Measurements from ENCODE around the gene SOAT2. TPM values are rescaled to one million over a fixed set of nuclear protein-coding genes. Genes with fewer than 3 reads are reported as not detected.

Gene SOAT2
- total RNA-seq, 6 experiments from 2014 or later = 0.62 to 3.4 (median 0.99) TPM

DNA sequence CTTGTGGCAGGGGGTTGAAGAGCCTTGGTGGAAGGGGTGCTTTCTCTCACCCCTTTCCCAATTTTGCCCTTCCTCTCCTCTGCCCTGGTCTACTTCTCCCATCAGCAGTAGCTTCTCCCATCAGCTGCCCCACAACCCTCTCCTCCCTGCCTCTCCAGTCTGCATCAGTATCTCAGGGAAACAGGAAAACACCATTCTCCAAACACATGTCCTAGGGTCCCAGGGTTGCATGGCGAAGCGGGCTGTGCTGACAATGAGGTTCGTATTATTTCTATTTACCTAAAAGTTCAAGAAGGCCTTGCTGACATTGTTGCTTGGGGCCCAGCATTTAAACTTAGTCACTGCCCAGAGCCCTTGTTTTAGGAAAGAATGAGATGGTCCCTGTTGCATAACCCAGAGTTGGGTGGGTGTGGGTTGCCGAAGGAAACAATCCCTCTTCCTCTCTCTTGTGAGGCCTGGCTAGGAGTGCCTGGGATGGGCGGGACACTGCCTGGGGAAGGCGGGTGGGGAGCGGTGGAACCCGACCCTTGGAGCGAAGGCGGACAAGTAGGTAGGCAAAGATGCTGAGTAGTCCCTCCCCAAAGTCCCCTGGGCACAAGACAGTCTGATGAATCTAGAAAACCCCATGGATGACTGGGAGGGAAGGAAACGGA, 7.1 kb upstream of the SOAT2 start:
- no peaks in the 10 kb centered on the region for H3K27me3 ChIP-seq
- H3K4me3 ChIP-seq = no peak overlapping the region
- WGBS (ENCODE audit: insufficient coverage, low coverage, low lambda C conversion rate, missing lambda C conversion rate) = 68% methylated on average over 10 of the region's 11 CpGs
- no peak for ATAC-seq
- peak overlapping the region in 1 of 3 donors; percentile 44 for H3K27ac ChIP-seq
- DNase-seq = no peak
- H3K9me3 ChIP-seq = no peaks in the 10 kb centered on the region
- H3K36me3 ChIP-seq = no peaks in the 10 kb centered on the region
- TF ChIP-seq, protein P1, sequence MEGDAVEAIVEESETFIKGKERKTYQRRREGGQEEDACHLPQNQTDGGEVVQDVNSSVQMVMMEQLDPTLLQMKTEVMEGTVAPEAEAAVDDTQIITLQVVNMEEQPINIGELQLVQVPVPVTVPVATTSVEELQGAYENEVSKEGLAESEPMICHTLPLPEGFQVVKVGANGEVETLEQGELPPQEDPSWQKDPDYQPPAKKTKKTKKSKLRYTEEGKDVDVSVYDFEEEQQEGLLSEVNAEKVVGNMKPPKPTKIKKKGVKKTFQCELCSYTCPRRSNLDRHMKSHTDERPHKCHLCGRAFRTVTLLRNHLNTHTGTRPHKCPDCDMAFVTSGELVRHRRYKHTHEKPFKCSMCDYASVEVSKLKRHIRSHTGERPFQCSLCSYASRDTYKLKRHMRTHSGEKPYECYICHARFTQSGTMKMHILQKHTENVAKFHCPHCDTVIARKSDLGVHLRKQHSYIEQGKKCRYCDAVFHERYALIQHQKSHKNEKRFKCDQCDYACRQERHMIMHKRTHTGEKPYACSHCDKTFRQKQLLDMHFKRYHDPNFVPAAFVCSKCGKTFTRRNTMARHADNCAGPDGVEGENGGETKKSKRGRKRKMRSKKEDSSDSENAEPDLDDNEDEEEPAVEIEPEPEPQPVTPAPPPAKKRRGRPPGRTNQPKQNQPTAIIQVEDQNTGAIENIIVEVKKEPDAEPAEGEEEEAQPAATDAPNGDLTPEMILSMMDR (IDR thresholded peaks at IDR 0.05) = no peak
- TF ChIP-seq POLR2A (IDR thresholded peaks at IDR 0.05) = no peak
- peaks cover 0 to 15% (median 2%) of the 10 kb centered on the region in 4 donors for H3K4me1 ChIP-seq
- intact Hi-C loops (cut with DNase I) = loop anchor here in 1 of 2 donors (5.0 kb wide), 1 partner anchor 34 kb away; no protein-coding TSS in a partner anchor

DNA sequence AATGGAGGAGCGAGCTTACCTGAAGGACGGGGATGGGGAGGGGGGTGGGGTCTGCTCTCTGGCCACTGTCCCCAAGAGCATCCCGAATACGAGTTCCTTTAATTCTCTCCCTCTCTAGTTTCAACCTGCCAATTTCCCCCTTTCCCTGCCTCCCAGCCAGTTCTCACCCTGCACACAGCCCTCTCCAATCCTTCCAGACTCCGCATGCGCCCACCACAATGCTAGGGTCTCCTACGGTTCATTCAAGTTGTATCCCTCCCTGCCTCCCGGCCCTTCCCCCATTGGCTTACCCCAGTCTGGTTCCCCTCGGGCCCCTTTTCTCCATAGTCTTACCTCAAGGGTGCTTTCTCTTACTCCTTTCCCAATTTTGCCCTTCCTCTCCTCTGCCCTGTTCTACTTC, 6.5 kb upstream of the SOAT2 start:
- Histone ChIP-seq H3K36me3 (no peaks in the 10 kb centered on the region), H3K27ac (peak overlapping the region in 2 of 3 donors; percentile 15 to 44), H3K9me3 (no peaks in the 10 kb centered on the region), H3K4me1 (peaks cover 0 to 16% (median 4%) of the 10 kb centered on the region in 4 donors), H3K4me3 (peak overlapping the region; percentile 30 to 49 (median 43)), H3K27me3 (no peaks in the 10 kb centered on the region)
- intact Hi-C loops (cut with DNase I) = loop anchor here in 1 of 2 donors (5.0 kb wide), 1 partner anchor 34 kb away; no protein-coding TSS in a partner anchor
- TF ChIP-seq POLR2A (IDR thresholded peaks at IDR 0.05) = no peak
- TF ChIP-seq, protein P1 (IDR thresholded peaks at IDR 0.05) = no peak
- DNase-seq = no peak
- ATAC-seq = no peak
- 49% methylated on average over 6 of the region's 9 CpGs for WGBS (ENCODE audit: insufficient coverage, low coverage, low lambda C conversion rate, missing lambda C conversion rate)

DNA sequence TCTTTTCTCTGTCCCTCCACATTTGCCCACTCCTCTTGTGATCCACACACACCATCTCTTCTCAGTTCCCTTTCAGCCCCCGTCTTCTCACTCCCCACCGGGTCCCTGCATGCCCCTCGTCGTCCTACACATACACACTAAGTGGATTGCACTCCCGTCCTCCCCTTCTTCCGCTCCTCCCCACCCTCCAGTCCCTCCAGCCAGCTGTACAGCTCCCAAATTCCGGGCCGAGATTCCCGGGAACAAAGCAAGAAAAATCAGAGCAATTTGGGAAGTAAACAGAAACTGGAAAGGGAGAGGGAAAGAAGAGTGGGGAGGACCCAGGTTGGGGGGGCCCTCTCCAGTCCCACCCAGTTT, 6.1 kb upstream of the SOAT2 start:
- ATAC-seq (peak in 2 of 4 donors; percentile 4 to 6), DNase-seq (no peak)
- Histone ChIP-seq H3K4me1 (peaks cover 0 to 20% (median 6%) of the 10 kb centered on the region in 4 donors), H3K4me3 (peak overlapping the region; percentile 30 to 49 (median 43)), H3K36me3 (no peaks in the 10 kb centered on the region), H3K27ac (peak overlapping the region; percentile 15 to 47 (median 44)), H3K9me3 (no peaks in the 10 kb centered on the region), H3K27me3 (no peaks in the 10 kb centered on the region)
- TF ChIP-seq, protein P1 (IDR thresholded peaks at IDR 0.05) = no peak
- no peak for TF ChIP-seq POLR2A (IDR thresholded peaks at IDR 0.05)
- intact Hi-C loops (cut with DNase I) = loop anchor here in 1 of 2 donors (5.0 kb wide), 1 partner anchor 35 kb away; no protein-coding TSS in a partner anchor
- WGBS (ENCODE audit: insufficient coverage, low coverage, low lambda C conversion rate, missing lambda C conversion rate) = 2% methylated on average over 9 of the region's 9 CpGs

DNA sequence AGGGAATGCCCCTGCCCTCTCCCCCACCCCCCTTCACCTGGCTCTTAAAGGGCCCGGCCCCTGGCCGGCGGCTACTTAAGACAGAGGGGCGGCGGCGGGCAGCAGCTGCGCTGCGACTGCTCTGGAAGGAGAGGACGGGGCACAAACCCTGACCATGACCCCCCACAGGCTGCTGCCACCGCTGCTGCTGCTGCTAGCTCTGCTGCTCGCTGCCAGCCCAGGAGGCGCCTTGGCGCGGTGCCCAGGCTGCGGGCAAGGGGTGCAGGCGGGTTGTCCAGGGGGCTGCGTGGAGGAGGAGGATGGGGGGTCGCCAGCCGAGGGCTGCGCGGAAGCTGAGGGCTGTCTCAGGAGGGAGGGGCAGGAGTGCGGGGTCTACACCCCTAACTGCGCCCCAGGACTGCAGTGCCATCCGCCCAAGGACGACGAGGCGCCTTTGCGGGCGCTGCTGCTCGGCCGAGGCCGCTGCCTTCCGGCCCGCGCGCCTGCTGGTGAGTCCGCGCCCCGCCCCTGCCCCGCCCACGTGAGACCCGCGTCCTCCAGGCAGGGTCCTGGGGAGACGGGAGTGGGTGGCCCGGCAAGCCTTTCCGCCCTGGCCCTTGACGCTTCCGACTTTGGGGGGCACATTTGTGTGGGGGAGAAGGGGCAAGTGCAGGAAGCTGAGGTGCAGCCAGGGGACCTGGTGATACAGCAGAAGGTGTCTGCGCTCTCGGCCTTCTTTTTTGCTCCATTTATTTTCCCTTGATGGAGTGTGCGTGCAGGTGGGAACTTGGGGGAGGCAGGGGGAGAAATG, 5.5 kb upstream of the SOAT2 start, which contains the start of gene IGFBP6:
Gene IGFBP6, plus strand, starts transcription at position 104 of the 790 bp plus-strand sequence. Its CDS starts 51 bp downstream, at position 155.
- DNase-seq = peak in 2 of 3 donors; percentile 63 to 69
- intact Hi-C loops (cut with DNase I) = loop anchor here in 1 of 2 donors (5.0 kb wide), 1 partner anchor 35 kb away; no protein-coding TSS in a partner anchor
- TF ChIP-seq, protein P1 (IDR thresholded peaks at IDR 0.05) = peak in 1 of 4 donors; percentile 18
- no peak for TF ChIP-seq POLR2A (IDR thresholded peaks at IDR 0.05)

More for the DNA sequence above, 5.5 kb upstream of the SOAT2 start, which contains the start of gene IGFBP6:
- H3K9me3 ChIP-seq = no peaks in the 10 kb centered on the region
- peak within 1 kb of the TSS; percentile 24 to 47 (median 44) for H3K27ac ChIP-seq
- 0% methylated on average over 8 of the region's 51 CpGs for WGBS (ENCODE audit: insufficient coverage, low coverage, low lambda C conversion rate, missing lambda C conversion rate)
- H3K4me3 ChIP-seq = peak within 1 kb of the TSS; percentile 30 to 49 (median 43)
- peak; percentile 38 to 64 (median 54) for ATAC-seq
- H3K4me1 ChIP-seq = peaks cover 0 to 26% (median 9%) of the 10 kb centered on the region in 4 donors
- H3K36me3 ChIP-seq = no peaks in the 10 kb centered on the region
- H3K27me3 ChIP-seq = no peaks in the 10 kb centered on the region
